Fibroblast of gingiva (primary cell): ENCODE results near the gene GALT.

Experiments used
- DNase-seq: peaks from one replicate; pipeline ENCODE4 v3.0.0-alpha.2; 2011; ENCODE audit warnings: low read depth

Gene GALT

DNA sequence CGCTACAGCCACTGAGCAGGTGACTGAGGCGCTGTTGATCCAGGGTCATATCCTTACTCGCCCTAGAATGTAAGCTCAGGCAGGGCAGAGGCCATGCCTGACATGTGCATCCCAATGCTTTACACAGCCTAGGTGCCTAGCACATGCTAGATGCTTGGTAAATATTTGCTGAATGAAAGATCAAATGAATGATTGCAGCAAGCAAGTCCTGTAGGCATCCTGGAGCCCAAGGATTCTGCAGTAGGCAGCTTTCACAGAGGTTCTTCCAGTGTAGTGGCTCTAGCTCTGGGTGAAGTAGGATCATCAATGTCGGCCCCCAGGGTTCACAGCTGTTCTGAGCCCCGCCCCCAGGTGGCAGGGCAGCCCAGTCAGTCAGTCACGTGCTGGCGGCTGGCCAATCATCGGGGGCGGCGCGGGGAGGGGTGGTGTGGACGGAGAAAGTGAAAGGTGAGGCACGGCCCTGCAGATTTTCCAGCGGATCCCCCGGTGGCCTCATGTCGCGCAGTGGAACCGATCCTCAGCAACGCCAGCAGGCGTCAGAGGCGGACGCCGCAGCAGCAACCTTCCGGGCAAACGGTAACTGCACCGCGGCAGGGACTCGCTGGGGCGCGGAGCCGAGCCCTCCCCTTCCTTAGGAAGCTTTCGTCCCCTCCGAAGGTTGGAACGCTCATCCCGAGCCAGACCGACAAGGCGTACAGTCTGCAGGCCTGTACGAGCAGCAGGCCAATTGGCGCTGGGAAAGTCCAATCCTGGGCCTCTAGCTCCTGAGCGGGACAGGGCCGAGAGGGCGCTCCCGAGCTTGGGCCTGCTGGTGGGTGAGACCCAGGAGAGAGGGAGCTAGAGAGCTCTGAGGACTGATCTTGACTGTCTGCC lies at the start of gene GALT:
Gene GALT, plus strand, starts transcription at position 465 of the 873 bp plus-strand sequence. Its CDS starts 30 bp downstream, at position 495.
- peak; percentile 75 for DNase-seq

DNA sequence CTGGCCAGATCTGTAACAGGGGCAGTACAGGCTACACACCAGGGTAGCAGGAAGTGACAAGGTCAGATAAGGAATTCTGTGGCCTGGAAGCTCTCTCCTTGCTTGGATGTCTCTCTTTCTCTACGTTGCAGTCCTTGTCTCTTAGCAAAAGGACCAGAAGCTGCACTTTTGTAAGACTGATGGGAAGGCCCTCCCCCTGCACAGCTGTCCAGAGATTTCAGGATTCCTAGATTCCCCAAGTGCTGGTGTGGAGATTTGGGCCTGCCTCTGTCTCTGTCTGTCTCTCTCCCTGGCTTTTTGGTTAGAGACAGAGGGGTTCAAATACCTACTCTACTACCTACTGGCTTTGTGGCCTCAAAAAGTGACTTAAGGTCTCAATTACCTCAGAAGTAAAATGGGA lies 46.9 kb upstream of the GALT start:
- DNase-seq: no peak

DNA sequence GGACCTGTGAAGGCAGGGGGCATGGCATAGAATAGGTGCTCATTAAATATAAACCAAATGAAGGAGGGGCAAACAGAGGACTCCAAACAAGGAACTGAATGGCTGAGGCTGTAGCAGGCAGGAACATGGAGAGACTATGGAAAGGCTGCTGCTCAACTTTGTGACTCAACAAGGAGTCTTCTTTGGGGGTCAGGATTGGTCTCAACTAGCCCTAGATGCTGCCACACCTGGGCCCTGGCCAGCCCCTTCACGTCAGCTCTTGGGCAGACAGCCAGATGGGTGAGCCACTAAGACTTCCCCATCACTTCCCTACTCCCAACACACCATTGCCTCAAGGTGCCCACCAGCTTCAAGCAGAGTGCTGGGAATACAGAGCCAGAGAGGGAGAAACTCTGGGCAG lies 45.6 kb upstream of the GALT start:
- no peak for DNase-seq

DNA sequence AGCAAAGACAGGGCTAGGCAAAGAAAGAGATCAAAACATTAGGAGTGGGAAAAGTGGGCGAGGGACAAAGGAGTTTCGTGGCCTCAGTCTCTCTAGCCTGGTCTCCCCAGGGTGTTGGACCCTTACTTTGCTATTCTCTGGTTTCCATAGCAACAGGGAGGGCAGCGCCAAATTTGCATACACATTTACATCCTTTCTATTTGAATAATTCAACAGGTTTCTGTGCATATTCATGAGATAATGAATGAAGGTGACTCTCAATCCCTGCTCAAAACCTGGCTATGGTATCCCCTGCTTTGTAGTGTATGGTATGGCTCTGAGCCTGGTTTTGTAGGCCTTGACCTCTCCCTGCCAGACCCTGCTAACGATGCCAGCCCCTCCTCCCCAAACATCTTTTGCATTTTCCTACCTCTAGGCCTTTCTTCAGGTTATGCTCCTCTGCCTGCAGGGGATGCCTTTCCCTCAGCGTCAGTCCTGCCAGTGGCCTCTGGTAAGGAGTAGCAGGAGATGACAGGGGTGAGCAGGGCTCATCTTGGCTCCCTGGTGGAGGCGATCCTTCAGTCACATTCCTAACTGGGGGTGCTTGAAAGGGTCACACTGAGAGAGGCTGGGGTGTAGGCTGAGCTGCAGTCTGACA lies 44.4 kb upstream of the GALT start:
- DNase-seq: no peak

DNA sequence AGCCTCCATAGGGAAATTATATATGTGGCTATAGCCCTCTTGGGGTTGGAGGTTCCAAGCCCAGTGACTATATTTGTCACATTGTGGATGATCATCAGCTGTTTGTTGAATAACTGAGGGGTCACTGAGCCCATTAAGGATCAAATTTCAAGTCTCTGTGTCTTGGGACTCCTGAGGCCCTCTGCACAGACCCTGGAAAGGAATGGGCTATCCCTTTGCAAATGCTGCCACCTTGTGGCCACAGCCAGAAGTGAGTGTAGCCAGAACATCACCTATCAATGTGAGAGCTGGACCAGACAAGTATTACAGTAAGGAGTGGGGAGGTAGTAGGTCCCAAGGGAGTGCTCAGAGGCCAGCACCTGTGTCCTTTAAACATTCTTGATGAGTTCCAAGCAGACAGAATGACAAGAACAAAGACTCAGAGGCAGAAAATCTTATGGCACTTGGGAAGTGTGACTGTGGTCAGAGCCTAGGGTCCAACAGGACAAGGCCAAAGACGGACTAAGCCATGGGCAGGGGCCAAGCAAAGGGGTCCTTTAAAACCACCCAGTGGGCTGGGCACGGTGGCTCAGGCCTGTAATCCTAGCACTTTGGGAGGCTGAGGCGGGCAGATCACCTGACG lies 42.8 kb upstream of the GALT start:
- peak; percentile 41 for DNase-seq

DNA sequence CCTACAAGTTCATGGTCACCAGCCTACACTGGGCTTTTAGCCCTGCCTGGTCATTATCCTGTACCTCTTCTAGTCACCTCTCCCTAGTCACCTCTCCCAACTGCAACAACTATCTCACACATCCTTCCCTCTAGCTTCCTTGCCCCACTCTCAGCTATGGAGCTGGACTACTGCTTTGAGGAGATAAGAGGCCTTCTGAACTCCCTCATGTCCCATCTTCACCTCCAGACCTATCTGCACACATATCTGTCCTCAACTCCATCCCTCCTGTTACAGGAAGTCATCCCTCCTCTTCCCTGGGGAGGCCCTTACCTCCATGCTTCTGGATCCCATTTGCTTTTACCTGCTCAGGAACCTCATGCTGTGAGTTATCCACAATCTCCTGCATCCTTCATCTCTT lies 40.3 kb upstream of the GALT start:
- DNase-seq: no peak

DNA sequence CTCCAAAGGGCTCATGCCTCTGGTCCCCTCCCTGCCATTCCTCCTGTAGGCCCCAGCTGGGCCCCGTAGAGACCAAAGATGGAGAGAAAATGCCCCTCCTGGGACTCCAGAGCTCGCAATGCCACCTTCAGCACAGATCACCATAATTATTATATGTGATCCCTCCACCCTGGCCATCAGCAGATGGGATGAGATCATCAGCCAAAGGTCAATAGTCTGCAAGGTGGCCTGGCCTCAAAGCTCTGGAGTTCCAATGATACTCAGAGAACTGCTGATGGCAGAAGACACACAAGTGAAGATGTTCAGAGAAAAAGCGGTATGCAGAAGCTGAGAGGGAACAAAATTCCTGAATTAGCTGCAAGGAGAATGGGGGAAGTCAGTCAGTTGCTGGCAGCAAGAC lies 39.6 kb upstream of the GALT start:
- DNase-seq: no peak

DNA sequence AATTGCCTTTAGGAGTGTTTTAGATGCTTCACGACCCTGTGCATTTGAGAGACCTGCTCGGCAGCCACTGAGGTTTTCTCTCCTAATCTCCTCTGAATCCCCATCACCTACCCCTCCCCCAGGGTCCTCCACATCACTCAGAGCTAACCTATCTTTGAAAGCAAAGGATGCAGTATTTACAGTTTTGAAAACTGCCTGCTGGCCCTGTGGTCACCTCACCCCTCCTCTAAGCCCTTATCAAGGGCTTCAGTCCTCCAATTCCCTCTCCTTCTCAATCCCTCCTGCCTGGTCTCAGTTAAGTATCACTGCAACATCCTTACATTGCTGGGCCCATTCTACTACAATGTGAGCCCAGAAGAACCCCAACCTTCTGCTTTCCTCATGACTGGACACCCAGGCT lies 39.1 kb upstream of the GALT start:
- no peak for DNase-seq

DNA sequence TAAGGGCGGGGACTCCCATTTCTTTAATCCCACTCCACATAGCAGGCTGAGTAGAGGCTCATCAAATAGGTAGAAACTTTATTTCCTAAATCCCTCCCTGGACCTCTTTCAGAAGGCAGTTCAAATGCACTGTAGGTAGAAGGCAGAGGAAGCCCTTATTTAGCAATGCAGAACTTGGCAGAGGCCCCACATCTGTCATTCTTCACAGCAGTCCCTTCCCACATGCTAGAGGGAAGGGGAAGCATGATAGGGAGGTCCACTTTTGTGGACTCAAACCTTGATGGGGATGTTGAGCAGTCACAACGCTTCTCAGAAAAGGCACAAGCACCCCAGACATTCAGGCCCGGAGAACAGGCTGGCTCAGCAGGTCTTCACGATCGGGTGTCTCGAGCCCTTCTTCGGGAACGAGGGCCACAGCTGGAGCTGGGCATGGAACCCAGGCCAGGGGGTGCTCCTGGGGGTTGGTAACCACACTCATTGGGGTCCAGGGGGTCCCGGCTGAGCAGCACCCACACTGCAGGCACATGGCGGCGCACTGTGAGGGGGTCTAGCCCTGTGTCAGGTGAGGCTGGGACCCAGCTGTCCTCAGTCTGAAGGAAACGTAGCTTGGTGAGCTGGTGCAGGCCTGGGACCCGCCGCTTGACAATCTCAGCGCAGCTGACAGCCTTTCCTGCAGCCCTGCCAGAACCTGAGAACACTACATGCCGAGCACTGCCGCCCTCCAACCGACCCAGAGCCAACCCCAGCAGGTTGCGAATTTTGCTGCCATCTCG lies 35.9 kb upstream of the GALT start:
- DNase-seq: no peak

DNA sequence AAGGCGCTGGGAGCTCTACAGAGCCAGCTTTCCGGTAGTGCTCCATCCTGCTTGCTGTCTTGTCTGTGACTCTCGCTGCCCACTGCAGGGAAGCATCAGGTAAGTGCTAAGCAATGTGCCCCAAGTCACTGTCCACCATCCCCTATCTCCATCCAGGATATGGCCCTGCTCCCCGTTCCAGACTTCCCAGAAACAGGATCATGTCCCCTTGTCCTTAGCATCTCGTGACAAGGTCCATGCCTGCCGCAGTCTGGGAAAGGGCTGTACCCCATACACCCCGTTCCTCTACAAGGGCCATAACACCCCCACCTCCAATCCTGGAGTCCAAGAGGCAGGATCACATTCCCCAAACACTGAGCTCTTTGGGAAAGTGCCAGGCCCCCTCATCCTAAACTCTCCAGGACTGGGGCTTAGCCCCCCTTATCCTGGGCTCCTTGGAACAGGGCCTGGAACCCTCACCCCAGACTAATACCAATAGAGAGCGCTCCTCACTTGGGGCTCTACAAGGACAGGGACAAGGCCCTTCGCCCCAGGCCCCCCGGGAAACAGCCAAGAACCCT lies 35.1 kb upstream of the GALT start:
- DNase-seq: no peak

DNA sequence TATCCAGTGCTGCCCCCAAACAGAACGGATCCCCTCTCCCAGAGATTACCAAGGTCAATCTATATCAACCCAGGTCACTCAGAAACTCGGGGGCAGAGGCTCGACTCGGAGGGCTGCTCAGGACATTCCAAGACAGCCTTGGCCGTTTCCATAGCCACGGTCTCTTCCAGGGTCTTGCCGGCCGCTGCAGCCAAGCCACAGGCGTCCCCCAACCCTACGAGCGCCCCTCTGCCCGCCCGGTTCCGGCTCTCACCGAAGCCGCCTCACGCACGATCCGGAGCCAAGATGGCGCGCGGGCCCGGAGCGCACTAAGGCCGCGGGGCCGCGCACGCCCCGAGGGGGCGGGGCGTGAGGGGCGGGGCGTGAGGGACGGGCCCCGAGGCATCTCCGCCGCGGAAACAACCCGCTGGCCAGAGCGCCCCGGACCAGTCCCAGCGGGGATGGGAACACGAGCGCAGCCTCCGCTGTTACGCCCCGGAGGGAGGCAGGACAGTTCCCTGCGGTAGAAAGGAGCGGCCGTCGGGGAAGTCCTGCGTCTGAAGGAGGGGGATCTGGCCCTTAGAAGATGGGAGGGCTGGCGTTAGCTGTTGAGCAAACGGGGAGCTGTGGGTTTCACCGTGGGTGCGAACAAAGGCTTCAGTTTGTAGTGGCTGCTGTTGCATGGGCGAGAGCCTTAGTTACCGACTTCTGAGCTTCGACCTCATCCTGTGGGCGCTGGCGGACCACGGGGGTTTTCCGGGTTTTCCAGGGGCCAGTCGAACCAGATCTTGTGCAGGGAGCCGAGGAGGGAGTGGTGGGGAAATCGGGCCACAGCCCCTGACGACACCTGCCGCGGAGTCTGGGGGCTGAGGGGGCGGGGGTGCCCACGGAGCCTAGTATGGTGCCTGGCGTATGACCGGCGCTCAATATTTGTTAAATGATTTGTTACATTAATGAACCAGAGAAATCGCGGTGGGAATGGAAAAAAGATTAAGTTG lies 34.4 kb upstream of the GALT start, which contains the start of gene RPP25L:
Gene RPP25L, minus strand, starts transcription at position 287 of the 977 bp plus-strand sequence. CDS start 801 bp downstream, outside the sequence.
- peak; percentile 83 for DNase-seq

DNA sequence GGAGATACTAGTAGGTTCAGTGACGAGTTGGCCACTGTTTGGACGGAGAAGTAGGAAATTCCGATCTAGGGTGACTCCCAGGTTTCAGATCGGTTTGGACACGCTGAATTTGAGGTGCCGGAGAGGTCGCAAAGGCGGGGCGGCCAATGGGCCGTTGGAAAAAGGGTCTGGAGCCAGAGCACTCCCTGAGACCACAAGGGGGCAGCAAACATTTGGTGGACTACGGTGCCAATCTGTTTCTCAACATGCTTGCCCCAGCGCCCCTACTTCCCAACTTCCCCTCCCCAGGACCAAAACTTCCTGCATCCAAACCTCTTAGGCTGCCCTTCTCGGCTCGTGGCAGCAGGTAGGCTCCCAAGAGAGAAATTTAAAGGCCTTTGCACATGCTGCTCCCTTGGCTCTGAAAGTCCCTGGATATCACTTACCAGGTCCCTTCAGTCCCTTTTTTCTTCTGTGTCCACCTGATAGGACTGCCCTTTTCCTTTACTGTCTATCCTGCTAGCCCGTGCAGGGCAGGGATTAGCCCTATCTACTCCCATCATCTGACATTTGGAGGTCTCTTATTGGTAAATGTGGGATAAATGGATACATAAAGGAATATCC lies 33.6 kb upstream of the GALT start:
- peak; percentile 61 for DNase-seq

DNA sequence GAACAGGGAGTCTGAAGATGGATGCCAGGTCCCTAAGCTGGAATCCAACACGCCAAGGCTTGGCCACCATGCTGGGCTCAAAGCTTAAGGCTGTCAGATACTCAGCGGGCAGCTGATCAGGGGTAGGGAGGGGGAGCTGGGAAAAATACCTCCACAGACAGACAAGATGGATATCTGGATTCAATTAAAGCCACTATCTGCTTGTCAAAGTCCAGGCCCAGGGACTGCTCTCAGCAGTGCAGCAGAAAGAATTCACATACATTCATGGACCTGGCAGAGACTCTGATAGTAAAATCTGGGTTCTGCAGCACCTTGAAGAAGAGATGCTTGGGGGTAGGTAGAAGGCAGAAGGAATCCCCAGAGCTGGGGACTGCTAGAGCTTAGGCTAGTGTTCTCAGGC lies 31.3 kb upstream of the GALT start:
- DNase-seq: no peak

DNA sequence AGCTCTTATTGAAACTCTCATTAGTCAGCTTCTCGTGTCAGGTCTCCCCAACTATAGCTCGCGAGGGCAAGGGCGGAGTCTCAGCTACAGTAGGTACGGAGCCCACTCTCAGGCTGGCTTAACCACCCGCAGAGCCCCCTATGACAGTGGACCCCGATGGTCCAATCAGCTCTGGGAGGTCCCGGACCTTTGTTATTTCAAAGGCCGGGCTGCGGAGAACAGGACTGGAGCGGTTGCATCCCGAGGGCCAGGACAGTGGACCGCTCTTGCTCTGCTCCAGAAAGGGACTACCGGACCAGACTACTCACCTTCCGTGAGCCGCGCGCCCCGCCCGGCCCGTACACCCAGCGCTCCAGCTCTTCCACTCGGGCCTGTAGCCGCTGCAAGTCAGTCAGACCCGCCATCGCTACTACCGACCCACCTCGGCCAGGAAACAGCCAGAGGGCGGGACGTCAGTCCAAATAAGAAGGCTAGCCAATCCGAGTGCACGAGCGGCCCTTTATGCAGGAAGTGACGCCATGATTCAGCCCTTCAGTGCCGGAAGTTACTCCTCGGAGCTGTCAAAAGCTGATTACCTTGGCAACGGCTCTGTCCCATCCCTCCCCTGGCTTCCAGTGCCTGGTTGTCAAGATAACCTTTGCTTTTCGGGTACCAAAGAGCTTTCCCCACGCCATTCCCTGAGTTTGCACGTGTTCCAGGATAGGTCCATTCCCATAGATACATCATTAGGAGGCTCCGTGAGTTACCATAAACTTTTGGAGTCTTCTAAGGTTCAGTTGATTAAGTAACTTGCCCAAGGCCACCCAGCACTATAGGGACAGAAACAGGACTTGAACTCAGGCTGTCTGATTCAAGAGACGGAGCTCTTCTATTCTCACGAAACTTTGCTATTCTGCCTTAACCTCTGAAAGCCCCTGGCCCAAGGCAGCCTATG lies 26.1 kb upstream of the GALT start, which contains the start of gene DCTN3:
Gene DCTN3, minus strand, starts transcription at position 435 of the 934 bp plus-strand sequence. Its CDS starts 31 bp downstream, at position 404.
- DNase-seq: peak; percentile 92

DNA sequence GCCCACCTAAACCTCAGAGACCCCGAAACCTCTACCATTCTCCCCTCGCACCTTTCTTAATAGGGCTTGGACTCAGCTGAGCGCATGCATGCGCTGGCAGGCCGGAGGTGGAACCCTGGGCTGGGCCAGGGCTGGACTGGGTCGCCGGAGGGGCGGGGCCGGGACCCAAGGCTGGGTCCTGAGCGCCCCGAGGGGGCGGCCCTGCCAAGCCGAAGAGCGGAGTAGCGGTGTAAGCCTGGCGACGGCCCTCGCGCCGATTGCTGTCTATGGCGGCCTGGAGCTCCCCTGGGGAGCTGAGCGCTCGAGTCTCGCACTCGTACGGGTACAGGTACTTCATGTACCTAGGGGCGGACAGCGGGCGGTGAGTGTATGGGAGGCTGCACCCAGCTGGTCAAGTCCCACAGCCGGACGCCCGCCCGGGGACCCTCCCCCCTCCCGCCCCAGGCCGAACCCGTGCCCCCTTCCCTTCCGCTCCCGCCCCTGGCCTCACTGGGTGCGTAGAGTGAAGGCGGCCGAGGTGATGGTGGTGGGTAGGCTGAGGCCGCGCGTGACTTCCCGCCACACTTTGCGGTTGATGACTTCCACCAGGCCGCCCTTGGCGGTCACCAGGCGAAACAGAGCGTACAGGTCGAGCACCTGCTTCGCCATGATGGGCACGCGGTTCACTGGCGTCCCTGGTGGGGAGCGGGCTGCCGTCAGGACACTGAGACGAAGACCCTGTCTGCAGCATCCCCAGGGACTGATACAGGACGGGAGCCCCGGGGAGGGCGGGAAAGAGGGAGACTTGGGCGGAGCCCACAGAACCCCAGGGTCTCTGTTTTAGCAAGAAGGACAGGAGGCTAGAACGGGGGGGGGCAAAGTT lies 22.9 kb upstream of the GALT start:
- no peak for DNase-seq

DNA sequence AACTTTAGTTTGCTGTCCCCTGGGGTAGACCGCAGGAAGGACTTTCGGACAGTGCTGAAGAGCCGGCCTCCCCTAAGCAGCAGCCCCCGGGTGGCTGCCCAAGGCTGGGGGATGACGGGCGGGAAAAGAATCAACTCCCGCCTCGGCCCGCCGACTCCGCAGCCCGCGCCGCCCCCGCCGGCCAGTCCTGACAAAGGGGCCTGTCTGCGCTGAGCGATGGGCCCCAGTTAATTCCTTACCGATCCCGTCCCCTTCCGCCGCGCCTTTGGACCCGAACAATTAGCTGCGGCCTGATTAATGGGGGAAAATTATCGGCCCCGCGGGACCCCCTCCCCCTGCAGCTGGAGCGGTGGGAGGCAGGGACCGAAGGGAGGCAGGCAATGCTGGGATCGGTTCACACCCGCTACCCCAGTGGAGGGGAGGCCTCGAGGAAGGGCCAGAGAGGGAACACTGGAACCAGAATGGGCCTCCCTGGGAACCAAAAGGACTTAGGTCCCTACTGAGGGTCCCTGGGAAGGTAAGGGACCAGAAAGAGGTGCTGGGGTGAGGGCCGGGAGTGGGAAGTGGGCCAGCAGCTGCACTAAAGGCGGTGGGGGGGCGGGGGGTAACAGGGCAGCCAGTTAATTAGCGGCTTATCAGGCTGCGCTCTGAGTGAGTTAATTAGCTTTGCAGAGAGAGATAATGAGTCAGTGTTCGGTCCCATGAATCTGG lies 21.8 kb upstream of the GALT start:
- no peak for DNase-seq

DNA sequence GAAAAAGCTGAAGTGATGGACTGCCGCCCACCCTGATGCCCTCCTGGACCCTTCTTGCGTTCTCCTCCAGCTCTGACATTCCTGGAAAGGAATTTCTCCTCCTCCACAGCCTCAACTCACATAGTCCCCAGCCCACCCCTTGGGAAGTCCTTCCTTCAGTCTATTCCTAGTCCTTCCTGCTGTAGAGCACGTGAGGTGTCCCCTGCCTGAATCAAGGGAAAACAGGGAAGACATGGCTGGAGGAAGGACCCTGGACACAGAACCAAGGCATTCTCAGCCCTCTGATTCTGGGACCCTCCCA lies 21.3 kb upstream of the GALT start:
- DNase-seq: no peak
